GM23338 (cell line): ENCODE data around the gene AVPR1A. TPM values are rescaled to one million over a fixed set of nuclear protein-coding genes. Genes with fewer than 3 reads are reported as not detected.

Experiments used
- ATAC-seq: fragments of 200-7000 bp; cut with Tn5 transposase; 3 replicates; pipeline ENCODE4 v1.9.1; 2020
- DNase-seq: peaks from one replicate; pipeline ENCODE4 v3.0.0-alpha.2; 2015; ENCODE audit warnings: low spot score
- H2AFZ ChIP-seq: fragments of 200-600 bp; sonication (generic); 2 replicates; pipeline ENCODE4 v1.8.0; 2016; ENCODE audit warnings: antibody characterized with exemption, mild to moderate bottlenecking, moderate library complexity
- H3F3A ChIP-seq: fragments of 200-600 bp; sonication (generic); replicated peaks from 2 replicates; pipeline ENCODE4 v1.8.0; 2017; ENCODE audit warnings: antibody characterized with exemption, mixed run types, low read depth
- H3K27ac ChIP-seq: fragments of 200-600 bp; sonication (generic); 2 replicates; pipeline ENCODE4 v1.6.1; 2016; ENCODE audit warnings: low read depth
- H3K27me3 ChIP-seq: fragments of 200-600 bp; sonication (generic); 2 replicates; pipeline ENCODE4 v1.8.0; 2016; ENCODE audit warnings: mild to moderate bottlenecking, mixed run types, moderate library complexity; ENCODE audit not compliant: insufficient read depth
- H3K36me3 ChIP-seq: fragments of 200-600 bp; sonication (generic); 2 replicates; pipeline ENCODE4 v1.8.0; 2016; ENCODE audit warnings: mild to moderate bottlenecking; ENCODE audit not compliant: insufficient read depth
- H3K4me1 ChIP-seq: fragments of 200-600 bp; sonication (generic); 2 replicates; pipeline ENCODE4 v1.8.0; 2016; ENCODE audit warnings: mild to moderate bottlenecking, moderate library complexity; ENCODE audit not compliant: insufficient read depth
- H3K4me2 ChIP-seq: fragments of 200-600 bp; sonication (generic); 2 replicates; pipeline ENCODE4 v1.7.1; 2017; ENCODE audit warnings: mixed run types
- H3K4me3 ChIP-seq: fragments of 200-600 bp; sonication (generic); 2 replicates; pipeline ENCODE4 v1.6.1; 2016; ENCODE audit warnings: mixed run types
- H3K79me2 ChIP-seq: fragments of 200-600 bp; sonication (generic); replicated peaks from 2 replicates; pipeline ENCODE4 v1.8.0; 2017; ENCODE audit warnings: mild to moderate bottlenecking; ENCODE audit not compliant: insufficient read depth
- H3K9me2 ChIP-seq: fragments of 200-600 bp; sonication (generic); 2 replicates; pipeline ENCODE4 v1.8.0; 2017; ENCODE audit not compliant: insufficient read depth
- H4K20me1 ChIP-seq: fragments of 200-600 bp; sonication (generic); replicated peaks from 2 replicates; pipeline ENCODE4 v1.8.0; 2017; ENCODE audit warnings: mild to moderate bottlenecking; ENCODE audit not compliant: insufficient read depth
- H3K27ac Mint-ChIP-seq: 2 replicates; pipeline ENCODE4 v1.8.0; 2020; ENCODE audit warnings: inconsistent platforms, mild to moderate bottlenecking, moderate library complexity, mixed read lengths
- H3K27me3 Mint-ChIP-seq: 3 replicates; pipeline ENCODE4 v1.8.0; 2022; ENCODE audit warnings: low read depth, mild to moderate bottlenecking, moderate library complexity, mixed read lengths, inconsistent platforms; ENCODE audit not compliant: insufficient read depth, poor library complexity
- H3K36me3 Mint-ChIP-seq: 3 replicates; pipeline ENCODE4 v1.8.0; 2021; ENCODE audit warnings: low read depth, mild to moderate bottlenecking, inconsistent platforms, moderate library complexity, mixed read lengths
- H3K4me1 Mint-ChIP-seq: 3 replicates; pipeline ENCODE4 v1.8.0; 2020; ENCODE audit warnings: mild to moderate bottlenecking, inconsistent platforms, mixed read lengths
- H3K4me3 Mint-ChIP-seq: 3 replicates; pipeline ENCODE4 v1.8.0; 2021; ENCODE audit warnings: moderate library complexity, mild to moderate bottlenecking, inconsistent platforms, mixed read lengths
- H3K9me3 Mint-ChIP-seq: 3 replicates; pipeline ENCODE4 v1.8.0; 2020; ENCODE audit warnings: moderate library complexity, mild to moderate bottlenecking, inconsistent platforms, mixed read lengths
- CREB1 ChIP-seq: fragments of 250-450 bp; sonication (Bioruptor Pico); IDR thresholded peaks from 2 replicates; pipeline ENCODE4 v1.5.0; 2020; ENCODE audit warnings: low read depth, mild to moderate bottlenecking, moderate library complexity
- EZH2 ChIP-seq: fragments of 200-600 bp; sonication (generic); IDR thresholded peaks from one replicate; pipeline ENCODE4 v1.8.0; 2017; ENCODE audit warnings: antibody characterized with exemption, mild to moderate bottlenecking, low read depth; ENCODE audit not compliant: unreplicated experiment
- EZH2phosphoT487 ChIP-seq: fragments of 200-600 bp; sonication (generic); IDR thresholded peaks from one replicate; pipeline ENCODE4 v1.8.1; 2018; ENCODE audit warnings: antibody characterized with exemption; ENCODE audit not compliant: unreplicated experiment
- JUNB ChIP-seq: IDR thresholded peaks from one replicate; pipeline ENCODE4 v1.6.1; 2016; ENCODE audit warnings: antibody characterized with exemption; ENCODE audit not compliant: unreplicated experiment
- POLR2AphosphoS5 ChIP-seq: IDR thresholded peaks from 2 replicates; pipeline ENCODE4 v1.6.1; 2016; ENCODE audit warnings: antibody characterized with exemption, low read depth
- STAT1 ChIP-seq: IDR thresholded peaks from one replicate; pipeline ENCODE4 v1.6.1; 2016; ENCODE audit warnings: antibody characterized with exemption; ENCODE audit not compliant: unreplicated experiment
- ZNF114 ChIP-seq: fragments of 250-450 bp; sonication (Bioruptor Pico); IDR thresholded peaks from 2 replicates; pipeline ENCODE4 v1.5.0; 2020; ENCODE audit warnings: mild to moderate bottlenecking, moderate library complexity
- ZNF331 ChIP-seq: fragments of 250-450 bp; sonication (Bioruptor Pico); IDR thresholded peaks from 2 replicates; pipeline ENCODE4 v1.5.0; 2020; ENCODE audit warnings: low read depth, mild to moderate bottlenecking, moderate library complexity
- polyA plus RNA-seq: library from polyadenylated mRNA; unstranded; fragments of >200 nt; fragmentation: Nextera tagmentation; extraction: Ambion mirVana; gene quantifications from 2 replicates; pipeline ENCODE4 v1.2.1, GENCODE V29; 2016
- total RNA-seq: library from RNA; depleted of rRNA; stranded (reverse); fragments of >200 nt; shearing (Covaris generic); gene quantifications from 2 replicates; pipeline ENCODE4 v1.2.3, GENCODE V29; 2014
- TF ChIP-seq, protein P1 (sequence below): IDR thresholded peaks from one replicate; pipeline ENCODE4 v1.6.1; 2018; ENCODE audit warnings: antibody characterized with exemption; ENCODE audit not compliant: unreplicated experiment
- TF ChIP-seq, protein P2 (sequence below): fragments of 250-450 bp; sonication (Bioruptor Pico); IDR thresholded peaks from 2 replicates; pipeline ENCODE4 v1.5.0; 2020; ENCODE audit warnings: mild to moderate bottlenecking, moderate library complexity
- TF ChIP-seq, protein P3 (sequence below), 2 experiments: fragments of 200-600 bp in 1 of 2; sonication (generic) in 1 of 2; conservative IDR thresholded peaks; 2 replicates each; pipeline versions ENCODE4 v1.5.1 to v1.6.1; 2016 to 2017; ENCODE audit warnings: antibody characterized with exemption in 2 of 2, low read depth in 2 of 2, mild to moderate bottlenecking in 2 of 2, moderate library complexity in 1 of 2

The AVPR1A gene
- total and polyA plus RNA-seq, 2 experiments from 2014 or later: 0.24 TPM; not detected in 1

DNA sequence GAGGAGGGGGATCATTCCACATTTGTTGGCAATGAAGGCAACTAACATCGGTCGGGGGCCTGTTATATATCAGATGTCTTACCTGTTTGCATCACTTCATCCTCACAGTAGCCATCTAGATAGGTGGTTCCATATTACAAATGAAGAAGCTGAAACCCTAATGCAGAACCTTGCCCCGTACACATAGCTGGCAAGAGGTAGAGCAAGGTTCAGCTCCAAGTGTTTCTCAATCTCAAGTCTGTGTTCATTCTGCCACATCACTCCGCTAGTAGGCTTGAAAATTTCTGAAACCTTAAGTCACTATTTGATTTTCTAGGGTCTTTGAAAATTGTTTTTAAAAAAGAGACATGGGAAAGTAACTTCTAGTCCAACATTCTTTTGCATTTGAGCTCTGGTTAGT, 17.0 kb downstream of the AVPR1A start:
- no peaks in the 10 kb centered on the region for H3F3A ChIP-seq
- ATAC-seq: no peak
- H2AFZ ChIP-seq: no peak overlapping the region
- TF ChIP-seq ZNF331 (no peak), JUNB (no peak)
- no peaks in the 10 kb centered on the region for H3K9me2 ChIP-seq
- H3K4me3 ChIP-seq: no peak overlapping the region
- no peaks in the 10 kb centered on the region for H3K4me1 ChIP-seq
- Mint-ChIP-seq H3K9me3 (no peaks in the 10 kb centered on the region), H3K4me3 (no peak overlapping the region), H3K36me3 (no peaks in the 10 kb centered on the region), H3K4me1 (no peaks in the 10 kb centered on the region), H3K27ac (no peak overlapping the region), H3K27me3 (no peaks in the 10 kb centered on the region)
- H3K27ac ChIP-seq: no peak overlapping the region
- no peaks in the 10 kb centered on the region for H3K27me3 ChIP-seq
- no peak overlapping the region for H3K4me2 ChIP-seq
- no peak for DNase-seq
- H4K20me1 ChIP-seq: no peaks in the 10 kb centered on the region
- no peaks in the 10 kb centered on the region for H3K79me2 ChIP-seq
- no peaks in the 10 kb centered on the region for H3K36me3 ChIP-seq

DNA sequence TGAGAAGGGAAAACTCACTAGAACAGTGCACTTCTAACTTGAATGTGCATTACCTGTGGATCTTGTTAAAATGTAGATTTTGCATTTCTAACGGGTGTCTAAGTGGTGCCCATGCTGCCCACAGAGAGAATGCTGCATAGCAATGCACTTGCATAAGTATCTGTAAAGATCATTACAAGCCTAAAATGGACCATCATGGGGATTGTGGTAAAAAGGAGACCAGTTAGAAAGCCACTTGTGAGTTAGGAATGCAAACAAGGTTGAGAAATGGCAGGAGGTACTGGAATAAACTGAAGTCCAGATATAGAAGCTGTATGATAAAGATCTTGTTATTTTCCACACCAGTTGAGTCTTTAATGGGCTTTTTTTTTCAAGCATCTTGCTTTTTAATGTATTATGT, 18.8 kb downstream of the AVPR1A start:
- Histone ChIP-seq H3K36me3 (no peaks in the 10 kb centered on the region), H4K20me1 (no peaks in the 10 kb centered on the region), H2AFZ (no peak overlapping the region), H3K4me3 (no peak overlapping the region), H3K4me2 (no peak overlapping the region), H3K27me3 (no peaks in the 10 kb centered on the region), H3K79me2 (no peaks in the 10 kb centered on the region), H3K27ac (no peak overlapping the region), H3K4me1 (no peaks in the 10 kb centered on the region), H3K9me2 (no peaks in the 10 kb centered on the region), H3F3A (no peaks in the 10 kb centered on the region)
- Mint-ChIP-seq H3K36me3 (no peaks in the 10 kb centered on the region), H3K9me3 (no peaks in the 10 kb centered on the region), H3K27me3 (no peaks in the 10 kb centered on the region), H3K27ac (no peak overlapping the region), H3K4me3 (no peak overlapping the region), H3K4me1 (no peaks in the 10 kb centered on the region)
- DNase-seq (no peak), ATAC-seq (no peak)
- no peak for TF ChIP-seq ZNF114 (CRISPR knock-in tag)
- no peak for TF ChIP-seq EZH2phosphoT487
- TF ChIP-seq EZH2: no peak
- TF ChIP-seq, protein P1, sequence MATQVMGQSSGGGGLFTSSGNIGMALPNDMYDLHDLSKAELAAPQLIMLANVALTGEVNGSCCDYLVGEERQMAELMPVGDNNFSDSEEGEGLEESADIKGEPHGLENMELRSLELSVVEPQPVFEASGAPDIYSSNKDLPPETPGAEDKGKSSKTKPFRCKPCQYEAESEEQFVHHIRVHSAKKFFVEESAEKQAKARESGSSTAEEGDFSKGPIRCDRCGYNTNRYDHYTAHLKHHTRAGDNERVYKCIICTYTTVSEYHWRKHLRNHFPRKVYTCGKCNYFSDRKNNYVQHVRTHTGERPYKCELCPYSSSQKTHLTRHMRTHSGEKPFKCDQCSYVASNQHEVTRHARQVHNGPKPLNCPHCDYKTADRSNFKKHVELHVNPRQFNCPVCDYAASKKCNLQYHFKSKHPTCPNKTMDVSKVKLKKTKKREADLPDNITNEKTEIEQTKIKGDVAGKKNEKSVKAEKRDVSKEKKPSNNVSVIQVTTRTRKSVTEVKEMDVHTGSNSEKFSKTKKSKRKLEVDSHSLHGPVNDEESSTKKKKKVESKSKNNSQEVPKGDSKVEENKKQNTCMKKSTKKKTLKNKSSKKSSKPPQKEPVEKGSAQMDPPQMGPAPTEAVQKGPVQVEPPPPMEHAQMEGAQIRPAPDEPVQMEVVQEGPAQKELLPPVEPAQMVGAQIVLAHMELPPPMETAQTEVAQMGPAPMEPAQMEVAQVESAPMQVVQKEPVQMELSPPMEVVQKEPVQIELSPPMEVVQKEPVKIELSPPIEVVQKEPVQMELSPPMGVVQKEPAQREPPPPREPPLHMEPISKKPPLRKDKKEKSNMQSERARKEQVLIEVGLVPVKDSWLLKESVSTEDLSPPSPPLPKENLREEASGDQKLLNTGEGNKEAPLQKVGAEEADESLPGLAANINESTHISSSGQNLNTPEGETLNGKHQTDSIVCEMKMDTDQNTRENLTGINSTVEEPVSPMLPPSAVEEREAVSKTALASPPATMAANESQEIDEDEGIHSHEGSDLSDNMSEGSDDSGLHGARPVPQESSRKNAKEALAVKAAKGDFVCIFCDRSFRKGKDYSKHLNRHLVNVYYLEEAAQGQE: no peak
- no peak for TF ChIP-seq STAT1
- TF ChIP-seq POLR2AphosphoS5: no peak
- TF ChIP-seq CREB1 (CRISPR knock-in tag): no peak
- TF ChIP-seq, protein P2, sequence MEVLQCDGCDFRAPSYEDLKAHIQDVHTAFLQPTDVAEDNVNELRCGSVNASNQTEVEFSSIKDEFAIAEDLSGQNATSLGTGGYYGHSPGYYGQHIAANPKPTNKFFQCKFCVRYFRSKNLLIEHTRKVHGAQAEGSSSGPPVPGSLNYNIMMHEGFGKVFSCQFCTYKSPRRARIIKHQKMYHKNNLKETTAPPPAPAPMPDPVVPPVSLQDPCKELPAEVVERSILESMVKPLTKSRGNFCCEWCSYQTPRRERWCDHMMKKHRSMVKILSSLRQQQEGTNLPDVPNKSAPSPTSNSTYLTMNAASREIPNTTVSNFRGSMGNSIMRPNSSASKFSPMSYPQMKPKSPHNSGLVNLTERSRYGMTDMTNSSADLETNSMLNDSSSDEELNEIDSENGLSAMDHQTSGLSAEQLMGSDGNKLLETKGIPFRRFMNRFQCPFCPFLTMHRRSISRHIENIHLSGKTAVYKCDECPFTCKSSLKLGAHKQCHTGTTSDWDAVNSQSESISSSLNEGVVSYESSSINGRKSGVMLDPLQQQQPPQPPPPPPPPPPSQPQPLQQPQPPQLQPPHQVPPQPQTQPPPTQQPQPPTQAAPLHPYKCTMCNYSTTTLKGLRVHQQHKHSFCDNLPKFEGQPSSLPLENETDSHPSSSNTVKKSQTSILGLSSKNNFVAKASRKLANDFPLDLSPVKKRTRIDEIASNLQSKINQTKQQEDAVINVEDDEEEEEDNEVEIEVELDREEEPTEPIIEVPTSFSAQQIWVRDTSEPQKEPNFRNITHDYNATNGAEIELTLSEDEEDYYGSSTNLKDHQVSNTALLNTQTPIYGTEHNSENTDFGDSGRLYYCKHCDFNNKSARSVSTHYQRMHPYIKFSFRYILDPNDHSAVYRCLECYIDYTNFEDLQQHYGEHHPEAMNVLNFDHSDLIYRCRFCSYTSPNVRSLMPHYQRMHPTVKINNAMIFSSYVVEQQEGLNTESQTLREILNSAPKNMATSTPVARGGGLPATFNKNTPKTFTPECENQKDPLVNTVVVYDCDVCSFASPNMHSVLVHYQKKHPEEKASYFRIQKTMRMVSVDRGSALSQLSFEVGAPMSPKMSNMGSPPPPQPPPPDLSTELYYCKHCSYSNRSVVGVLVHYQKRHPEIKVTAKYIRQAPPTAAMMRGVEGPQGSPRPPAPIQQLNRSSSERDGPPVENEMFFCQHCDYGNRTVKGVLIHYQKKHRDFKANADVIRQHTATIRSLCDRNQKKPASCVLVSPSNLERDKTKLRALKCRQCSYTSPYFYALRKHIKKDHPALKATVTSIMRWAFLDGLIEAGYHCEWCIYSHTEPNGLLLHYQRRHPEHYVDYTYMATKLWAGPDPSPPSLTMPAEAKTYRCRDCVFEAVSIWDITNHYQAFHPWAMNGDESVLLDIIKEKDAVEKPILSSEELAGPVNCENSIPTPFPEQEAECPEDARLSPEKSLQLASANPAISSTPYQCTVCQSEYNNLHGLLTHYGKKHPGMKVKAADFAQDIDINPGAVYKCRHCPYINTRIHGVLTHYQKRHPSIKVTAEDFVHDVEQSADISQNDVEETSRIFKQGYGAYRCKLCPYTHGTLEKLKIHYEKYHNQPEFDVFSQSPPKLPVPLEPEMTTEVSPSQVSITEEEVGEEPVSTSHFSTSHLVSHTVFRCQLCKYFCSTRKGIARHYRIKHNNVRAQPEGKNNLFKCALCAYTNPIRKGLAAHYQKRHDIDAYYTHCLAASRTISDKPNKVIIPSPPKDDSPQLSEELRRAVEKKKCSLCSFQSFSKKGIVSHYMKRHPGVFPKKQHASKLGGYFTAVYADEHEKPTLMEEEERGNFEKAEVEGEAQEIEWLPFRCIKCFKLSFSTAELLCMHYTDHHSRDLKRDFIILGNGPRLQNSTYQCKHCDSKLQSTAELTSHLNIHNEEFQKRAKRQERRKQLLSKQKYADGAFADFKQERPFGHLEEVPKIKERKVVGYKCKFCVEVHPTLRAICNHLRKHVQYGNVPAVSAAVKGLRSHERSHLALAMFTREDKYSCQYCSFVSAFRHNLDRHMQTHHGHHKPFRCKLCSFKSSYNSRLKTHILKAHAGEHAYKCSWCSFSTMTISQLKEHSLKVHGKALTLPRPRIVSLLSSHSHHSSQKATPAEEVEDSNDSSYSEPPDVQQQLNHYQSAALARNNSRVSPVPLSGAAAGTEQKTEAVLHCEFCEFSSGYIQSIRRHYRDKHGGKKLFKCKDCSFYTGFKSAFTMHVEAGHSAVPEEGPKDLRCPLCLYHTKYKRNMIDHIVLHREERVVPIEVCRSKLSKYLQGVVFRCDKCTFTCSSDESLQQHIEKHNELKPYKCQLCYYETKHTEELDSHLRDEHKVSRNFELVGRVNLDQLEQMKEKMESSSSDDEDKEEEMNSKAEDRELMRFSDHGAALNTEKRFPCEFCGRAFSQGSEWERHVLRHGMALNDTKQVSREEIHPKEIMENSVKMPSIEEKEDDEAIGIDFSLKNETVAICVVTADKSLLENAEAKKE (CRISPR knock-in tag): no peak
- TF ChIP-seq ZNF331: no peak
- TF ChIP-seq JUNB: no peak
- TF ChIP-seq, protein P3, sequence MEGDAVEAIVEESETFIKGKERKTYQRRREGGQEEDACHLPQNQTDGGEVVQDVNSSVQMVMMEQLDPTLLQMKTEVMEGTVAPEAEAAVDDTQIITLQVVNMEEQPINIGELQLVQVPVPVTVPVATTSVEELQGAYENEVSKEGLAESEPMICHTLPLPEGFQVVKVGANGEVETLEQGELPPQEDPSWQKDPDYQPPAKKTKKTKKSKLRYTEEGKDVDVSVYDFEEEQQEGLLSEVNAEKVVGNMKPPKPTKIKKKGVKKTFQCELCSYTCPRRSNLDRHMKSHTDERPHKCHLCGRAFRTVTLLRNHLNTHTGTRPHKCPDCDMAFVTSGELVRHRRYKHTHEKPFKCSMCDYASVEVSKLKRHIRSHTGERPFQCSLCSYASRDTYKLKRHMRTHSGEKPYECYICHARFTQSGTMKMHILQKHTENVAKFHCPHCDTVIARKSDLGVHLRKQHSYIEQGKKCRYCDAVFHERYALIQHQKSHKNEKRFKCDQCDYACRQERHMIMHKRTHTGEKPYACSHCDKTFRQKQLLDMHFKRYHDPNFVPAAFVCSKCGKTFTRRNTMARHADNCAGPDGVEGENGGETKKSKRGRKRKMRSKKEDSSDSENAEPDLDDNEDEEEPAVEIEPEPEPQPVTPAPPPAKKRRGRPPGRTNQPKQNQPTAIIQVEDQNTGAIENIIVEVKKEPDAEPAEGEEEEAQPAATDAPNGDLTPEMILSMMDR (conservative IDR thresholded peaks at IDR 0.05; ENCODE audit: low read depth in 2 of 2): no peak
